Osteoblast (primary cell): ENCODE measurements around the gene TEX36. TPM values are rescaled to one million over a fixed set of nuclear protein-coding genes. Genes with fewer than 3 reads are reported as not detected.
A peak's percentile ranks its signal among the peaks of the same experiment; 100 is the strongest.
"Not testable (repeated sequence)": the region's sequence is repeated elsewhere in the genome, so short reads cannot be mapped to it uniquely, and the experiment has no call there.

Source experiments
- DNase-seq: peaks from one replicate; pipeline ENCODE4 v3.0.0; 2011; ENCODE audit warnings: low spot score, mixed read lengths; ENCODE audit not compliant: insufficient read length; ENCODE audit errors: missing footprints
- H2AFZ ChIP-seq: 2 replicates; pipeline ENCODE4 v1.6.0; 2011; ENCODE audit warnings: mild to moderate bottlenecking, low read length
- H3K27ac ChIP-seq: 2 replicates; pipeline ENCODE4 v1.5.1; 2011; ENCODE audit warnings: mild to moderate bottlenecking, low read depth, low read length, moderate library complexity
- H3K27me3 ChIP-seq: 2 replicates; pipeline ENCODE4 v1.6.0; 2012; ENCODE audit warnings: mild to moderate bottlenecking, control low read depth, inconsistent platforms, low read length, moderate library complexity; ENCODE audit not compliant: insufficient read depth
- H3K36me3 ChIP-seq: 2 replicates; pipeline ENCODE4 v1.5.1; 2011; ENCODE audit warnings: mild to moderate bottlenecking, low read length, control low read depth, moderate library complexity; ENCODE audit not compliant: insufficient read depth
- H3K4me1 ChIP-seq: 2 replicates; pipeline ENCODE4 v1.5.1; 2011; ENCODE audit warnings: mild to moderate bottlenecking, low read length, control low read depth, moderate library complexity; ENCODE audit not compliant: insufficient read depth
- H3K4me2 ChIP-seq: 2 replicates; pipeline ENCODE4 v1.6.0; 2011; ENCODE audit warnings: mild to moderate bottlenecking, low read length; ENCODE audit not compliant: insufficient read depth
- H3K4me3 ChIP-seq: fragments of 200-600 bp; sonication (generic); 3 replicates; pipeline ENCODE4 v1.5.1; 2012; ENCODE audit warnings: mild to moderate bottlenecking, low read length, inconsistent platforms; ENCODE audit not compliant: insufficient read depth
- H3K79me2 ChIP-seq: 2 replicates; pipeline ENCODE4 v1.6.0; 2012; ENCODE audit warnings: mild to moderate bottlenecking, low read length, control low read depth, inconsistent platforms; ENCODE audit not compliant: insufficient read depth
- H3K9me3 ChIP-seq: 2 replicates; pipeline ENCODE4 v1.5.1; 2011; ENCODE audit warnings: low read depth, low read length, control low read depth
- H4K20me1 ChIP-seq: 2 replicates; pipeline ENCODE4 v1.6.0; 2012; ENCODE audit warnings: mild to moderate bottlenecking, low read length, control low read depth; ENCODE audit not compliant: insufficient read depth
- CTCF ChIP-seq: IDR thresholded peaks from 2 replicates; pipeline ENCODE4 v1.5.1; 2011; ENCODE audit warnings: mild to moderate bottlenecking, low read depth, low read length, moderate library complexity; ENCODE audit errors: extremely low read depth
- total RNA-seq: library from RNA; depleted of rRNA; stranded (reverse); fragments of >200 nt; gene quantifications from 2 replicates; pipeline ENCODE4 v1.2.3, GENCODE V29; 2012

Gene TEX36
- total RNA-seq, 1 donor: not detected

GRCh38 chr10:125661941-125662515, 20.9 kb downstream of the TEX36 start:
- Histone ChIP-seq H2AFZ (no peak overlapping the region), H3K79me2 (no peaks in the 10 kb centered on the region), H3K9me3 (no peaks in the 10 kb centered on the region), H3K27me3 (peaks cover 3% of the 10 kb centered on the region), H3K27ac (peak overlapping the region; percentile 29), H3K4me1 (peaks cover 9% of the 10 kb centered on the region), H3K4me3 (no peak overlapping the region), H4K20me1 (no peaks in the 10 kb centered on the region), H3K36me3 (no peaks in the 10 kb centered on the region), H3K4me2 (peak overlapping the region; percentile 35)
- DNase-seq: peak; percentile 75
- no peak for TF ChIP-seq CTCF

- H3K36me3 ChIP-seq: no peaks in the 10 kb centered on the region
- H3K4me2 ChIP-seq: no peak overlapping the region
- no peak overlapping the region for H2AFZ ChIP-seq
- TF ChIP-seq CTCF: no peak
- no peaks in the 10 kb centered on the region for H4K20me1 ChIP-seq
- no peaks in the 10 kb centered on the region for H3K79me2 ChIP-seq
- DNase-seq: no peak
- H3K4me1 ChIP-seq: peaks cover 9% of the 10 kb centered on the region
- H3K27ac ChIP-seq: peak overlapping the region; percentile 29
- H3K27me3 ChIP-seq: peaks cover 3% of the 10 kb centered on the region
- no peaks in the 10 kb centered on the region for H3K9me3 ChIP-seq
- no peak overlapping the region for H3K4me3 ChIP-seq
Measured at GRCh38 chr10:125661431-125661940, 21.5 kb downstream of the TEX36 start.

GRCh38 chr10:125659071-125659470, 23.9 kb downstream of the TEX36 start:
- no peak overlapping the region for H2AFZ ChIP-seq
- H3K9me3 ChIP-seq: no peaks in the 10 kb centered on the region
- no peaks in the 10 kb centered on the region for H3K27me3 ChIP-seq
- no peaks in the 10 kb centered on the region for H3K79me2 ChIP-seq
- peaks cover 9% of the 10 kb centered on the region for H3K4me1 ChIP-seq
- no peak overlapping the region for H3K4me2 ChIP-seq
- no peak overlapping the region for H3K27ac ChIP-seq
- DNase-seq: no peak
- H3K36me3 ChIP-seq: no peaks in the 10 kb centered on the region
- H3K4me3 ChIP-seq: no peak overlapping the region
- no peak for TF ChIP-seq CTCF
- no peaks in the 10 kb centered on the region for H4K20me1 ChIP-seq

- Histone ChIP-seq H4K20me1 (no peaks in the 10 kb centered on the region), H3K79me2 (no peaks in the 10 kb centered on the region), H3K4me3 (no peak overlapping the region)
Measured at GRCh38 chr10:125656523-125656922, 26.4 kb downstream of the TEX36 start.

GRCh38 chr10:125653113-125653512, 29.9 kb downstream of the TEX36 start:
- not testable (repeated sequence) for H4K20me1 ChIP-seq, H2AFZ ChIP-seq, H3K4me2 ChIP-seq, H3K9me3 ChIP-seq, H3K36me3 ChIP-seq, H3K4me3 ChIP-seq, DNase-seq, H3K4me1 ChIP-seq, H3K79me2 ChIP-seq, H3K27me3 ChIP-seq, H3K27ac ChIP-seq

More at GRCh38 chr10:125656523-125656922, 26.4 kb downstream of the TEX36 start:
- H3K9me3 ChIP-seq: no peaks in the 10 kb centered on the region
- H2AFZ ChIP-seq: no peak overlapping the region
- H3K36me3 ChIP-seq: no peaks in the 10 kb centered on the region
- no peak for DNase-seq
- no peaks in the 10 kb centered on the region for H3K27me3 ChIP-seq
- H3K4me2 ChIP-seq: no peak overlapping the region
- TF ChIP-seq CTCF: no peak
- H3K27ac ChIP-seq: no peak overlapping the region
- H3K4me1 ChIP-seq: no peaks in the 10 kb centered on the region
